ENCODE data around the gene HIP1.

GRCh38 chr7:75716992-75717626 lies 21.6 kb downstream of the HIP1 start:
- TF ChIP-seq CTCF (IDR thresholded peaks at IDR 0.05; ENCODE audit: low read depth, low read length, poor library complexity, severe bottlenecking) (no peak), EZH2phosphoT487 (IDR thresholded peaks at IDR 0.05; ENCODE audit: borderline replicate concordance, low read length) (no peak)
